Adrenal gland (tissue), 5 donors: ENCODE results near the gene LBP.

Experiments
- POLR2A ChIP-seq, 2 donors: fragments of 450-650 bp; IDR thresholded peaks; one replicate each; pipeline ENCODE4 v1.6.1; 2017; ENCODE audit warnings: antibody characterized with exemption in 2 of 2, mild to moderate bottlenecking in 2 of 2, moderate library complexity in 1 of 2
- TF ChIP-seq, protein P1 (sequence below), 6 experiments: fragments of 450-650 bp in 4 of 6; fragments of 200-600 bp in 2 of 6; sonication (generic) in 1 of 6; IDR thresholded peaks; 1 replicate in 5 of 6; 2 replicates in 1 of 6; pipeline versions ENCODE4 v1.5.1 to v1.8.0; 2016 to 2021; ENCODE audit warnings: antibody characterized with exemption in 6 of 6, mild to moderate bottlenecking in 2 of 6, moderate library complexity in 1 of 6
- donor health status: DM: no; HTN: no; CAD: no.

DNA sequence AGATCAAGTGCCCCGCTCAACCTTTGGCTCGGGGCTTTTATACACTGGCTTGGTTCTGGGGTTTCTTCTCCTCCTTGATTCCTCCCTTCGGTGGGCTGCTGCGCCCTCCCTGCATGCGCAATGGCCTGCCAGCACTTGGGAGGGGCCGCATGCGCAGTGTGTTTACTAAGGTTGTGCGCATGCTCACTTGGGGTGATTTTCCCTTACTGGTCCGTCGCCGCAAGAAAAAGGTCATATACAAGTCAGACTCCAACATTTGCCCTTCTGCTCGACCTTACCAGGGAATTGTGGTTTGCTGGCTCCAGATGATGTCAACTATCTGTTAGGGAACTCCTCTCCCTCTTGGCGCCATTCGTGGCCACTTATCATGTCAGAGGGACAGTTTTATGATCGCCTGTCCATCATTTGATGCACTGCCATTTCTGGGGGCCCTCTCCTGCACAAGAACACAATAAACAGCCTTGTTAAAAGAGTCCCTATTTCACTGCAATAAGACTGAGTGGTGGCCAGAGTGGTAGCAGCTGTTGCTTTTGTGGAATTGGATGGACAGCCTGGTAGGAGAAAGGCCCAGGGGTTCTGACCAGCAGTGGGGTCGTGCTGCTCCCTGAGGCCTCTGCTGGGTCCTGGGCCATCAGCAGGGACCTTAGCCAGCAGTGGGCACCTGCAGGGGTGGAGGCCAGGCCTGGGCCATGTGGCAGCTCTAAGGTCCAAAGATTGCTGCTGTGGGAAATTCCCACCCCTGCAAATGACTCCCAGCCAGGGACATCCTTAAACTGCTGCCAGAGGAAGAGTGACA is 2.8 kb upstream of the LBP start:
- TF ChIP-seq, protein P1, sequence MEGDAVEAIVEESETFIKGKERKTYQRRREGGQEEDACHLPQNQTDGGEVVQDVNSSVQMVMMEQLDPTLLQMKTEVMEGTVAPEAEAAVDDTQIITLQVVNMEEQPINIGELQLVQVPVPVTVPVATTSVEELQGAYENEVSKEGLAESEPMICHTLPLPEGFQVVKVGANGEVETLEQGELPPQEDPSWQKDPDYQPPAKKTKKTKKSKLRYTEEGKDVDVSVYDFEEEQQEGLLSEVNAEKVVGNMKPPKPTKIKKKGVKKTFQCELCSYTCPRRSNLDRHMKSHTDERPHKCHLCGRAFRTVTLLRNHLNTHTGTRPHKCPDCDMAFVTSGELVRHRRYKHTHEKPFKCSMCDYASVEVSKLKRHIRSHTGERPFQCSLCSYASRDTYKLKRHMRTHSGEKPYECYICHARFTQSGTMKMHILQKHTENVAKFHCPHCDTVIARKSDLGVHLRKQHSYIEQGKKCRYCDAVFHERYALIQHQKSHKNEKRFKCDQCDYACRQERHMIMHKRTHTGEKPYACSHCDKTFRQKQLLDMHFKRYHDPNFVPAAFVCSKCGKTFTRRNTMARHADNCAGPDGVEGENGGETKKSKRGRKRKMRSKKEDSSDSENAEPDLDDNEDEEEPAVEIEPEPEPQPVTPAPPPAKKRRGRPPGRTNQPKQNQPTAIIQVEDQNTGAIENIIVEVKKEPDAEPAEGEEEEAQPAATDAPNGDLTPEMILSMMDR (IDR thresholded peaks at IDR 0.05) = no peak
- TF ChIP-seq POLR2A (IDR thresholded peaks at IDR 0.05) = no peak
